GM20431 (cell line): Measurements from ENCODE around the gene C12orf76.
"Not testable (repeated sequence)": the region's sequence is repeated elsewhere in the genome, so short reads cannot be mapped to it uniquely, and the experiment has no call there.

ENCODE experiments used
- in situ Hi-C: fragments of 300-500 bp; cut with MseI, MboI; formaldehyde crosslinking; loops from one replicate; pipeline ENCODE4 v1.15.0; 2020; ENCODE audit warnings: low sequenced_read_pairs; ENCODE audit not compliant: unreplicated experiment

Gene C12orf76

DNA sequence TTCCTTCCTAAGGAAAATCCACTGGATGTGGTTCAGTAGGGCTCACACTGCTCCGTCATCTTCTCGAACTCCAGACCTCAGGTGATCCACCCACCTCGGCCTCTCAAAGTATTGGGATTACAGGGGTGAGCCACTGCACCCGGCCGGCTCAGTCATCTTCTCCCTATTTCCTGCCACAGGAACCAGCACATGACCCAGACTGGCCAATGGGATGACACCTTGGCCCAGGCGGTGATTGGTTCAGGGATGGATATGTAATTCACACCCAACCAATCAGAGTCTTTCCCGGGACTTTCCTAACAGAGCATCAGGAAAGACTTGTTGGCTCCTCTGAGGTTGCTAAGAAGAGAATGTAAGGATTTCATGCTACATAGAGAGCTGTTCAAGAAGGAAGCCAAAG, 19.2 kb upstream of the C12orf76 start:
- in situ Hi-C loops = no loop called here

- in situ Hi-C loops = no loop called here
Measured at GRCh38 chr12:110065540-110065939, 17.2 kb upstream of the C12orf76 start.

- in situ Hi-C loops = no loop called here
Measured at GRCh38 chr12:110062241-110062640, 13.9 kb upstream of the C12orf76 start.

- in situ Hi-C loops = no loop called here
Measured at GRCh38 chr12:110059651-110060000, 11.3 kb upstream of the C12orf76 start.

DNA sequence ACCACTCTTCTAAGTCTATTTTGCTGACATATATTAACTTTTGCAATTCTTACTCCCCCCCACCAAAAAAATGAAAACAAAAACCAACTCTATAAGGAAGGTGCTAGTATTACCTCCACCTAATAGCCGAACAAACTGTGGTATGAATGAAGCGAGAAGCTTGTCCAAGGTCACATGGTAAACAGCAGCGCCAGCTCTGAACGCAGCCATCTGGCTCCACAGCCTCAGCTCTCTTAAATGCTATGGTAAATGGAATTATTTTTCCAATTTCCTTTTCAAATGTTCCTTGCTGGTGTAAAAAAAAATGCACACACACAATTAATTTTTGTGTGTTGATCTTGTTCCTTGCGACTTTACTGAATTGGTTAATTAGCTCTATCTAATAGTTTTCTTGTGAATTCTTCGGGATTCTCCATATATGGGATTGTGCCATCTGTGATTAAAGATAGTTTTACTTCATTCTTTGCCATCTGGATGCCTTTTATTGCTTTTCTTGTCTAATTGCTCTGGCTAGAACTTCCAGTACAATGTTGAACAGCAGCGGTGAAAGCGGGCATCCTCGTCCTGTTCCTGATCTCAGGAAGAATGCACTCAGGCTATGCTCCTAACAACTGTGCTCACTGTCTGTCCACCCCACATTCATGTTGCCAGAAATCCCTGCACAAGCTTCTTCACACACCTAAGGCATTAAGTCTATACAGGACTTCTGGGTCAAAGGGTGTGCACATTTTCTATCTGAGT, 10.7 kb upstream of the C12orf76 start:
- in situ Hi-C loops = no loop called here

DNA sequence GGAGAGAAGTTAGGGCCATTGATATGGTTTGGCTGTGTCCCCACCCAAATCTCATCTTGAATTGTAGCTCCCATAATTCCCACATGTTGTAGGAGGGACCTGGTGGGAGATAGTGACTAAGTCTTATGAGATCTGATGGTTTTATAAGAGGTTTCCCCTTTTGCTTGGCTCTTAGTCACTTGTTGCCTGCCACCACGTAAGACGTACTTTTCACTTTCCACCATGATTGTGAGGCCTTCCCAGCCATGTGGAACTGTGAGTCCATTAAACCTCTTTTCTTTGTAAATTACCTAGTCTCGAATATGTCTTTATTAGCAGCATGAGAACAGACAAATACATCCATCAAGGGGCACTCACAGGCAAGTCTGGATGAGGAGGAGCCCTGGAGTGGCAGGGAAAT, 8.3 kb upstream of the C12orf76 start:
- in situ Hi-C loops = not testable (repeated sequence)

- in situ Hi-C loops = not testable (repeated sequence)
Measured at GRCh38 chr12:110055375-110056352, 7.3 kb upstream of the C12orf76 start.

DNA sequence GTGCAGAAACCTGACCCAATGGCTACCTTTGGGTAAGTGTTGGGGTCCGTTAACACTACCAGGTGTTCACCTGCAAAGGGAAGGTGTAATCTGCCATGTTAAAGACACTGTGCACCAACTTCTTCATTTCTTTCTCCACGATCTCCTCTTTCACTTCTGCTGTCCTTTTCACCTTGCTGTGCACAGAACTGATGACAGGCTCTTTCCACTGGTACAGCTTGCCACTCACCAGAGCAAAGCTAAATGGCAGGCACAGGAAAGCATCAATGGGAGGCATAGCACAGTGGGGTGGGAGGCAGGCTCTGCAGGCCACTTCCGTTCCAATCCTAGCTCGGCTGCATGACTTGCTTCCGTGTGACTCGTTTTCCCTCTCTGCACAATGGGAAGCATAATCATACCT, 2.6 kb upstream of the C12orf76 start:
- in situ Hi-C loops = no loop called here

DNA sequence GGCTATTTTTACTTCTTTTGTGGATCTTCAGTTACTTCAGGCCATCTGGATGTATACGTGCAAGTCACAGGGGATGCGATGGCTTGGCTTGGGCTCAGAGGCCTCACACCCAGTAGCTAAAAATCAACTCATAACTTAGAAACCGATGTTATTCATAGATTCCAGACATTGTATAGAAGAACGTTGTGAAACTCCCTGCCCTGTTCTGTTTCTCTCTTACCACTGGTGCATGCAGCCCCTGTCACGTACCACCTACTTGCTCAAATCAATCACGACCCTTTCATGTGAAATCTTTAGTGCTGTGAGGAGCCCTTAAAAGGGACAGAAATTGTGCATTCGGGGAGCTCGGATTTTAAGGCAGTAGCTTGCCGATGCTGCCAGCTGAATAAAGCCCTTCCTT, 1.3 kb upstream of the C12orf76 start:
- in situ Hi-C loops = not testable (repeated sequence)

DNA sequence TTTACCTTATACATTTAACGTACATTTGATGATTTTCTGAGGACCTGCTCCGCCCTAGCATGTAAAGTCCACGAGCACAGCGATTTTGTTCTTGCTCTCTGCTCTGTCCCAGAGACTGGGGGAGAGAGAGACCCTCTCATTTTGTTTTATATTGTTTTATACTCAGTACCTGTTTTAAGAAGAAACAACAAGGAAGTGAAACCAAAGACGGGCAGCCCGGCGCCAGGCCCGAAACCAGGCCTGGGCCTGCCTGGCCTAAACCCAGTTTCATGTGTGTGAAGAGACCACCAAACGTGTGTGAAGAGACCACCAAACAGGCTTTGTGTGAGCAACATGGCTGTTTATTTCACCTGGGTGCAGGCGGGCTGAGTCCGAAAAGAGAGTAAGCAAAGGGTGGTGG, 712 bp upstream of the C12orf76 start:
- in situ Hi-C loops = not testable (repeated sequence)

GRCh38 chr12:110047297-110047940, 903 bp downstream of the C12orf76 start:
- in situ Hi-C loops = no loop called here

DNA sequence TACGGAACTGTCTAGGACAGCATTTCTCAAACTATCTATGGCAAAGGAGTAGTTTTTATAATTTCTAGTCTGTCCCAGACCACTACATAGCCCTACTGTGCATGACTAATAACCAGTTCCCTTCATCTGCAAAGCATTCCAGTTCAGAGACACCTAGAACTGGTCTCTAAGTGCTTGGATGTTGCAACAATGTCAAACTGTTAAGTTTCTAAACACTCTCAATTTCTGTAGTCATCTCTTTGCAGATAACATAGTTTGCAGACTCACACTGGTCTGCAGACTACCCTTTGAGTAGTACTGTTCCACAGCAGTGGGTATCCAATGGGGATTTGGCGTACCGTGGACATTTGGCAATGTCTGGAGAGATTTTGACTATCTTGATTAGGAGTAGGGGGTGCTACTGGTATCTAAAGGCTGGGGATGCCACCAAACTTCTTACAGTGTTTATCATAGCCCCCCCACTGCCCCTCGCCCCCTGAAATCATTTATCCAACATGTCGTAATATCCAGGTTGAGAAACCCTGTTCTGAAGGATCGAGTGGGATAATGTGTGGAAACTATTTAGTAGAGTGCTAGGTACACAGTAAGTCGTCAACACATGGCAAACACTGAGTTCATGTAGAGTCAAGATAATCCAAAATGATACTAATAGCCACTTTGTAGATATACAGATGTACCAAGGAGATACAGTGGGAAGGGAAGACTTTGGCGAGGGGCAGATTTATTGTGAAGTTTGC, 1.7 kb downstream of the C12orf76 start:
- in situ Hi-C loops = no loop called here

- in situ Hi-C loops = no loop called here
Measured at GRCh38 chr12:110042264-110042663, 6.1 kb downstream of the C12orf76 start.

DNA sequence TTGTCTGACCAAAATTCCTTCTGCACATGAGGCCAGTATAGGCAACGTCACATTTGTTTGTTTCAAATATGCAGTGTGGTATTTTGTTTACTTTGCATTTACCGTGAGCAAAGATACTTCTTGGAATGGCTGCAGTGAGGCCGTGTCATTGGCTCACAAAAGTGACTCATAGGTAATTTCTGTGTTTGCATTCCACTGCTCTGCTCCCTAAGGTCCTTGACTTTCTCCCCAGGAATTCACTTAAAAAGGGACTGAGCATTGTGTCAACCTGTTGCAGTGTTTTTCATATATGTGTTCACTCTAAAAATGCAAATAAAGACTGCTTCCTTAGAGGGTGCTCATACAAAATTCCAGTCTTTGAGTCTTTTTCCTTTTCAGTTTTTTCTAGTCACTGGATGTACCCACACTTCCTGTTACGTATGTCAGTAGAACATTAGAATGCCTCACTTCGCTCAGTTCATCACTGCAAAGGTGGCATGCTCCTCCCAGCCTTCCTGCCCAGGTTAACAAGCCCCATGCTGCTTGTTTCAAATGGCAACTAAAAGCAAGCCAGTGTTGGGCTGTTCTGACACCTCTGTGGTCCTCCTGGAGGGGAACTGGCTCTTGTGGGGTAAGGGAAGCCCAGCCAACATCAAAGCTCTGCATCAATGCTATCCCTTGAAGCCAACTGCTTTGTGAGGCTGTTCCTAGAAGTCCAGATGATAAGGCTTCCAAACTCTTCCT, 9.1 kb downstream of the C12orf76 start:
- in situ Hi-C loops = no loop called here

DNA sequence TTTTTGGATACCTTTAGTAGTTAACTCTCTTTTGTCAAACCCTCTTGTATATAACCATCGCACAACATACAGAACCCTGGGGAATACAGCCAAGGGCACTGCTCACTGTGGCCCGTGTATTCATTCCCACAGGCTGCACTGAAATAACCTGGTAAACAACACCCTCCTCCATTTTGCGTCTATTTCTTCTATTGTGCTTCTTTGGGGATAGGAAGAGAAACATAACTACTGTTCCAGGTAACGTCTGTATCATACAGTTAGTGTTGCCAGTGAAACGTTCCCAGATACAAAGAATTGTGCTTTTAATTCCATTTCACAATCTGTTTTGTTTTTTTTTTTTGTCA, 9.6 kb downstream of the C12orf76 start:
- in situ Hi-C loops = no loop called here

- in situ Hi-C loops = no loop called here
Measured at GRCh38 chr12:110037315-110037714, 11.0 kb downstream of the C12orf76 start.

- in situ Hi-C loops = no loop called here
Measured at GRCh38 chr12:110035534-110036104, 12.7 kb downstream of the C12orf76 start.

DNA sequence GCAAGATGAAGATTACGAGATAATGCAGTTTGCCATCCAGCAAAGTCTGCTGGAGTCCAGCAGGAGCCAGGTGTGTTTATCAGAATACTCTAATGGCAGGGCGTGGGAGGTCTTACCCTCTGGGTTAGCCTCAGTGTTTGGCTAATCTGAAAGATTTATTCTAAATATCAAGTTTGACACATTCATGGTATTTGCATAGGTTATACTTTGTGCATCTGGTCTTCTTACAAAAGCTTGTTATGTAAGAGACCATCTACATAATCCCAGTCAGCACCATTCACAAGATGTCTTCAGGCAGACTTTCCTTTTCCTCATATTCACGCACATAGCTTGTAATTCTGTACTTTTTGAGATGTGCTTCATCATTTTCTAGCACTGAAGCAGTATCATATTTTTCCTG, 14.4 kb downstream of the C12orf76 start:
- in situ Hi-C loops = no loop called here

- in situ Hi-C loops = no loop called here
Measured at GRCh38 chr12:110029290-110029815, 19.0 kb downstream of the C12orf76 start.
